OCI-LY1 (cell line): ENCODE results near the gene ADAMTS20.

Source experiments
- EZH2 ChIP-seq: fragments of 200-600 bp; sonication (generic), shearing (Covaris generic); IDR thresholded peaks from 2 replicates; pipeline ENCODE4 v1.8.0; 2017; ENCODE audit warnings: borderline replicate concordance, mixed run types, mild to moderate bottlenecking, antibody characterized with exemption, low read length, moderate library complexity, mixed read lengths
- TF ChIP-seq, protein P1 (sequence below): fragments of 200-600 bp; sonication (generic), shearing (Covaris generic); IDR thresholded peaks from 2 replicates; pipeline ENCODE4 v1.5.1; 2017; ENCODE audit warnings: mild to moderate bottlenecking, antibody characterized with exemption, low read length, moderate library complexity, mixed read lengths

DNA sequence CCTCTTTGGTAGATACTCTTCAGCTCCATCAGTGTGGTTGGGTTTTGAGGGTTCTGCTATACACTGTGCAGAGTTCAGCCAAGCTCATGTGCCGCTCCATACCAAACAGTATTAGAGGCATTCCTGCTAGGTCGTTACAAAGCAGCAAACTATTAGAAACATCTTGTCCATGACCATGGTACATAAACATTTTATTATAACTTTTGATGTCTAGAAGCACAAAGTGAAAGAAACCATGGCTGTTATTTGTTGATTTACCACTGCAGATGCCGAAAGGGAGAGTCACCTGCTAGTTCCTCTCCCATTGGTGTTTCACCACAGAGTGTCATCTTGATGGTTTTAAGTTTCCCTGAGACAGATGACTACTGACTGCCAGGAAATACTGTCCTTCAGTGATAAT, 242.0 kb downstream of the ADAMTS20 start:
- TF ChIP-seq, protein P1, sequence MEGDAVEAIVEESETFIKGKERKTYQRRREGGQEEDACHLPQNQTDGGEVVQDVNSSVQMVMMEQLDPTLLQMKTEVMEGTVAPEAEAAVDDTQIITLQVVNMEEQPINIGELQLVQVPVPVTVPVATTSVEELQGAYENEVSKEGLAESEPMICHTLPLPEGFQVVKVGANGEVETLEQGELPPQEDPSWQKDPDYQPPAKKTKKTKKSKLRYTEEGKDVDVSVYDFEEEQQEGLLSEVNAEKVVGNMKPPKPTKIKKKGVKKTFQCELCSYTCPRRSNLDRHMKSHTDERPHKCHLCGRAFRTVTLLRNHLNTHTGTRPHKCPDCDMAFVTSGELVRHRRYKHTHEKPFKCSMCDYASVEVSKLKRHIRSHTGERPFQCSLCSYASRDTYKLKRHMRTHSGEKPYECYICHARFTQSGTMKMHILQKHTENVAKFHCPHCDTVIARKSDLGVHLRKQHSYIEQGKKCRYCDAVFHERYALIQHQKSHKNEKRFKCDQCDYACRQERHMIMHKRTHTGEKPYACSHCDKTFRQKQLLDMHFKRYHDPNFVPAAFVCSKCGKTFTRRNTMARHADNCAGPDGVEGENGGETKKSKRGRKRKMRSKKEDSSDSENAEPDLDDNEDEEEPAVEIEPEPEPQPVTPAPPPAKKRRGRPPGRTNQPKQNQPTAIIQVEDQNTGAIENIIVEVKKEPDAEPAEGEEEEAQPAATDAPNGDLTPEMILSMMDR: no peak
- TF ChIP-seq EZH2: no peak
